Hepatocyte (in vitro differentiated cells): ENCODE data around the gene WDR4. TPM values are rescaled to one million over a fixed set of nuclear protein-coding genes. Genes with fewer than 3 reads are reported as not detected.

ENCODE experiments used
- DNase-seq: peaks from one replicate; pipeline ENCODE4 v3.0.0-alpha.2; 2016; ENCODE audit warnings: low spot score
- H2AFZ ChIP-seq: fragments of 200-600 bp; sonication (generic); 2 replicates; pipeline ENCODE4 v1.6.0; 2016; ENCODE audit warnings: antibody characterized with exemption, mild to moderate bottlenecking
- H3K27ac ChIP-seq: fragments of 200-600 bp; sonication (generic); 2 replicates; pipeline ENCODE4 v1.5.1; 2016; ENCODE audit warnings: mild to moderate bottlenecking
- H3K27me3 ChIP-seq: fragments of 200-600 bp; sonication (generic); 2 replicates; pipeline ENCODE4 v1.6.1; 2016
- H3K36me3 ChIP-seq: fragments of 200-600 bp; sonication (generic); replicated peaks from 2 replicates; pipeline ENCODE4 v1.5.1; 2016; ENCODE audit warnings: low read depth; ENCODE audit not compliant: insufficient read depth
- H3K4me1 ChIP-seq: fragments of 200-600 bp; sonication (generic); 2 replicates; pipeline ENCODE4 v1.5.1; 2016; ENCODE audit warnings: mild to moderate bottlenecking, moderate library complexity; ENCODE audit not compliant: insufficient read depth
- H3K4me2 ChIP-seq: fragments of 200-600 bp; sonication (generic); 2 replicates; pipeline ENCODE4 v1.6.0; 2016
- H3K4me3 ChIP-seq: fragments of 200-600 bp; sonication (generic); 2 replicates; pipeline ENCODE4 v1.5.1; 2016; ENCODE audit warnings: mild to moderate bottlenecking
- H3K79me2 ChIP-seq: fragments of 200-600 bp; sonication (generic); 2 replicates; pipeline ENCODE4 v1.6.0; 2017; ENCODE audit warnings: mild to moderate bottlenecking
- H3K9me2 ChIP-seq: fragments of 200-600 bp; sonication (generic); replicated peaks from 2 replicates; pipeline ENCODE4 v1.6.0; 2017; ENCODE audit warnings: mild to moderate bottlenecking; ENCODE audit not compliant: insufficient read depth
- H3K9me3 ChIP-seq: fragments of 200-600 bp; sonication (generic); 2 replicates; pipeline ENCODE4 v1.5.1; 2016; ENCODE audit warnings: low read depth, mild to moderate bottlenecking
- H4K20me1 ChIP-seq: fragments of 200-600 bp; sonication (generic); 2 replicates; pipeline ENCODE4 v1.6.0; 2016; ENCODE audit warnings: mild to moderate bottlenecking; ENCODE audit not compliant: insufficient read depth, poor library complexity, severe bottlenecking
- EZH2 ChIP-seq: fragments of 200-600 bp; sonication (generic); IDR thresholded peaks from 2 replicates; pipeline ENCODE4 v1.6.1; 2016; ENCODE audit warnings: antibody characterized with exemption, mild to moderate bottlenecking, borderline replicate concordance
- EZH2phosphoT487 ChIP-seq: fragments of 200-600 bp; sonication (generic); IDR thresholded peaks from one replicate; pipeline ENCODE4 v1.6.1; 2018; ENCODE audit warnings: antibody characterized with exemption, mild to moderate bottlenecking, low read depth, moderate library complexity; ENCODE audit not compliant: unreplicated experiment, severe bottlenecking
- WGBS: methylation state at CpG from one replicate; pipeline ENCODE4 v1.1.6; 2016; ENCODE audit warnings: low lambda C conversion rate; ENCODE audit errors: missing lambda C conversion rate; 5-methylcytosine and 5-hydroxymethylcytosine counted together
- polyA plus RNA-seq: library from polyadenylated mRNA; unstranded; fragments of >200 nt; fragmentation: Nextera tagmentation; extraction: Ambion mirVana; gene quantifications from 2 replicates; pipeline ENCODE4 v1.2.1, GENCODE V29; 2016
- total RNA-seq: library from RNA; depleted of rRNA; stranded (reverse); fragments of >200 nt; gene quantifications from 2 replicates; pipeline ENCODE4 v1.2.3, GENCODE V29; 2014
- TF ChIP-seq, protein P1 (sequence below): fragments of 200-600 bp; sonication (generic); IDR thresholded peaks from 2 replicates; pipeline ENCODE4 v1.5.1; 2016; ENCODE audit warnings: antibody characterized with exemption, mild to moderate bottlenecking; ENCODE audit not compliant: poor library complexity

The WDR4 gene
- total and polyA plus RNA-seq, 2 experiments from 2014 or later: 6.4 to 11.1 TPM

DNA sequence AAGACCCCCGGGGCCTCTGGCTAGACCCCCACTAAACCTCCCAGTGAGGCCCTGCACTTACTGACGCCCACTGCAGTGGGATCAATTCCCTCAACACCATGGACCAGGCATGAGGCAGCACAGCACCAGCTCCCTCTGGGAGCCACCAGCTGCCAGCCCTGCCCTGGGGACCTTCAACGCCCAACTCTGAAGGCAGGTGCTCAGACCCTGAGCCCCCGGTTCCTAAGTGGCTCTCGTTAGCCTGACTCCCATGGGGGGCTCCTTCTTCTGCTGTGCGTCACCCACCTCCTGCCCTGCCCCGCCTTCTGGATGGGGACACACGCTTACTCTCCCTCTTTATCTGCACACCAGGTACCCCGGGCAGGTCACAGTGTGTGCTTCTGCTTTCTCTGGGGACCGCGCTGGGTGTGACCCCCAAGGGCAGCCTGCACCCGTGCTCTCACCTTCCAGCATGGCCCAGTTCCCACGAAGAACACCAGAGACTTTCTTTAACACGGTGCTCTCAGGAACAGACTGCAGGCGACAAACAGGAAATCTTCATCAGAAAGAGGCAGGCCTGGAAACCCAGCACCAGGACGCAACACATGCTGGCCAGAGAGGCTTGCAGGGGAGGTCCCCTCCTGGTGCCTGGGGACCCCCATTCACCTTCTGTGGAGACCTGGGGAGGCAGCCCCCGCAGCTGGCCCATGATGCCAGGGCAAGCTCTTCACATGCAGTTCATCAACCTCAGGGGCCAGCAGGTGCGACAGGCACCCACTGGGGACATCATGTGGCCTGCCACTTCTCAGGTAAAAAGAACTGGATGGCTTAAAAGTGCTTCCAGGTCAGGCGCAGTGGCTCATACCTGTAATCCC lies 27.3 kb downstream of the WDR4 start:
- H2AFZ ChIP-seq: no peak overlapping the region
- H3K9me3 ChIP-seq: no peaks in the 10 kb centered on the region
- 89% methylated on average over 19 of the region's 19 CpGs for WGBS
- no peak for DNase-seq
- TF ChIP-seq EZH2: no peak
- no peaks in the 10 kb centered on the region for H4K20me1 ChIP-seq
- H3K9me2 ChIP-seq: no peaks in the 10 kb centered on the region
- no peak overlapping the region for H3K4me2 ChIP-seq
- no peaks in the 10 kb centered on the region for H3K4me1 ChIP-seq
- H3K4me3 ChIP-seq: no peak overlapping the region
- H3K36me3 ChIP-seq: no peaks in the 10 kb centered on the region
- no peaks in the 10 kb centered on the region for H3K79me2 ChIP-seq
- no peaks in the 10 kb centered on the region for H3K27me3 ChIP-seq
- no peak overlapping the region for H3K27ac ChIP-seq

DNA sequence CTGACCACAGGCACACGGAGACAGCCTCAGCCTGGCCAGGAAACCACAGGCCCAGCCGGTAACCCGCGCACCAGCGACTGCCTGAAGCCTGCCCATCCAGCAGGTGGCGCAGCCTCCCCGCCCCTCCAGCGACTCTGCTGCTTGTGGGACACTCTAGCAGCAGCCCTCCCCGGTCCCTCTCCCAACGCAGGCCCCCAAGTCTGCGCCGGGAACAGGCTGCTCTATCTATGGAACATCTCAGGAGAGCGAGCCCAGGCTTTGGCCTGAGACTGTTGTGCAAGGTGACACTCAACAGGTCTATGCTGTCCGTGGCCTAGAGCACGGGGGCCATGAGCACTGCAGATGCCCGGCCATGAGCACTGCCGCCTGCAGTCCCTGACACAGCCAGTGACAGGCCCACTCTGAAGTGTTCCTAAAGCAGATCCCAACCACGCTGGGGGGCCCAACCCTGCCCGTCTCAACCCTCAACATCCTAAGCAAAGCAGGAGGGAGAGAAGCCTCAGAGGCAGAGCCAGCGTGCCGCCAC lies 28.4 kb downstream of the WDR4 start:
- no peak overlapping the region for H3K27ac ChIP-seq
- H3K36me3 ChIP-seq: no peaks in the 10 kb centered on the region
- DNase-seq: no peak

DNA sequence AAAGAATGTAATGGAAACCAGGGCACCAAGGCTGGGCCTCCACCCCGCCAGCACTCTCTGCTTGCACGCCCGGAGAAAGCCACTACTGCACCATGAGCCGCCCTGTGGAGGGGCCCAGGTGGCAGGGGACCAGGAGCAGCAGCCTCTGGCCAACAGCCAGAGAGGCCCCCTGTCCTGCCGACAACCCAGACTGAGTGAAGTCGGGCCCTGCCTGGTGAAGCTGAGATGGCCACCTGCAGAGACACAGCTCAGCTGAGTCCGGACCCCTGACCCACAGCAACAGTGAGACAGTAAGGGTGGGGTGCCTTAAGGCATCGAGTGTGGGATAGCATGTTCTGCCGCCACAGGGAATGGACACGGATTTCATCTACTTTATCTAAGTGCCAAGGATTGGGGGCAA lies 28.9 kb downstream of the WDR4 start:
- no peak for TF ChIP-seq EZH2
- TF ChIP-seq, protein P1, sequence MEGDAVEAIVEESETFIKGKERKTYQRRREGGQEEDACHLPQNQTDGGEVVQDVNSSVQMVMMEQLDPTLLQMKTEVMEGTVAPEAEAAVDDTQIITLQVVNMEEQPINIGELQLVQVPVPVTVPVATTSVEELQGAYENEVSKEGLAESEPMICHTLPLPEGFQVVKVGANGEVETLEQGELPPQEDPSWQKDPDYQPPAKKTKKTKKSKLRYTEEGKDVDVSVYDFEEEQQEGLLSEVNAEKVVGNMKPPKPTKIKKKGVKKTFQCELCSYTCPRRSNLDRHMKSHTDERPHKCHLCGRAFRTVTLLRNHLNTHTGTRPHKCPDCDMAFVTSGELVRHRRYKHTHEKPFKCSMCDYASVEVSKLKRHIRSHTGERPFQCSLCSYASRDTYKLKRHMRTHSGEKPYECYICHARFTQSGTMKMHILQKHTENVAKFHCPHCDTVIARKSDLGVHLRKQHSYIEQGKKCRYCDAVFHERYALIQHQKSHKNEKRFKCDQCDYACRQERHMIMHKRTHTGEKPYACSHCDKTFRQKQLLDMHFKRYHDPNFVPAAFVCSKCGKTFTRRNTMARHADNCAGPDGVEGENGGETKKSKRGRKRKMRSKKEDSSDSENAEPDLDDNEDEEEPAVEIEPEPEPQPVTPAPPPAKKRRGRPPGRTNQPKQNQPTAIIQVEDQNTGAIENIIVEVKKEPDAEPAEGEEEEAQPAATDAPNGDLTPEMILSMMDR: no peak
- no peak for TF ChIP-seq EZH2phosphoT487
- Histone ChIP-seq H3K36me3 (no peaks in the 10 kb centered on the region), H3K9me3 (no peaks in the 10 kb centered on the region), H3K4me2 (no peak overlapping the region), H3K27me3 (no peaks in the 10 kb centered on the region), H3K79me2 (no peaks in the 10 kb centered on the region), H3K4me3 (no peak overlapping the region), H4K20me1 (no peaks in the 10 kb centered on the region), H3K4me1 (no peaks in the 10 kb centered on the region), H2AFZ (no peak overlapping the region), H3K27ac (no peak overlapping the region), H3K9me2 (no peaks in the 10 kb centered on the region)
- WGBS: 95% methylated on average over 10 of the region's 10 CpGs
- no peak for DNase-seq

More for the DNA sequence above, 28.4 kb downstream of the WDR4 start:
- Histone ChIP-seq H3K4me3 (no peak overlapping the region), H3K4me1 (no peaks in the 10 kb centered on the region), H3K4me2 (no peak overlapping the region), H3K9me3 (no peaks in the 10 kb centered on the region), H3K9me2 (no peaks in the 10 kb centered on the region), H3K79me2 (no peaks in the 10 kb centered on the region), H4K20me1 (no peaks in the 10 kb centered on the region), H3K27me3 (no peaks in the 10 kb centered on the region), H2AFZ (no peak overlapping the region)
- TF ChIP-seq EZH2: no peak
- TF ChIP-seq EZH2phosphoT487: no peak
- TF ChIP-seq, protein P1: no peak
- WGBS: 96% methylated on average over 21 of the region's 21 CpGs

DNA sequence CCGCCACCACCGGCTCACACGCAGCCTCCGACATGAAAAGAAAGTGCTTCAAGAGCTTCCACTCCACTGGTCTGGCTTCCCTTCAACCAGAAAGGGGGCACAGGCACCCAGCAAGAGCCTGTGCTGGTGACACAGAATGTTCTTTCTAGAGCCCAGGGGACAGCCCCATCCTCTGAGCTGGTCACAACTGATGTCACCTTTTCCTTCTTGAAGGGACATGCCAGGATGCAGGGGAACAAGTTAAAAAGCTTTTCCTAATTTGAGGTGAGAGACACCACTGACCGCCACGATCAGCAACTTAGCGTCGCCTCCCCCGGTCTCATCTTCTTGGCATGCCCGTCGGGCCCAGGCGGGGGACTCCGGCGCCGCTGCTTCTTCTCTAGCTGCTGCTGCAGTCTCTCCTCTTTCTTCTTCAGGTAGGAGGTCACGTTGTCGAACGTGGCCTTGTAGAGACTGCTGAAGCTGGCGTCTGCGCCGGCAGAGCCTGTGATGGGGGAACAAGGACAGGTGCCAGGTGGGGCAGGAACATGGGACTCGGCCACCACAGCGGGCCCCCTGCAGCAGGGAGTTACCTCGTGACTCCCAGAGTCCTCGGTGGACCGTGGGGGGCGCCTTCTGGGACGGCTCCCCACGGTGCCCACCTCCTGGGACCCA lies 29.5 kb downstream of the WDR4 start:
- H2AFZ ChIP-seq: no peak overlapping the region
- H3K4me2 ChIP-seq: no peak overlapping the region
- H3K4me3 ChIP-seq: no peak overlapping the region
- no peaks in the 10 kb centered on the region for H3K9me3 ChIP-seq
- TF ChIP-seq EZH2phosphoT487: no peak
- TF ChIP-seq, protein P1: no peak
- TF ChIP-seq EZH2: no peak
- no peak for DNase-seq
- 92% methylated on average over 28 of the region's 29 CpGs for WGBS
- H3K36me3 ChIP-seq: no peaks in the 10 kb centered on the region
- no peaks in the 10 kb centered on the region for H3K79me2 ChIP-seq
- no peak overlapping the region for H3K27ac ChIP-seq
- no peaks in the 10 kb centered on the region for H4K20me1 ChIP-seq
- H3K9me2 ChIP-seq: no peaks in the 10 kb centered on the region
- H3K4me1 ChIP-seq: no peaks in the 10 kb centered on the region
- H3K27me3 ChIP-seq: no peaks in the 10 kb centered on the region
